HAP-1 (cell line): ENCODE data around the gene SMG1.
"Not testable (repeated sequence)": the region's sequence is repeated elsewhere in the genome, so short reads cannot be mapped to it uniquely, and the experiment has no call there.

Source experiments
- DNase-seq, 2 experiments: peaks; one replicate each; pipeline ENCODE4 v3.0.0-alpha.2; 2016 to 2020; ENCODE audit warnings: low spot score in 2 of 2
- H3K27me3 ChIP-seq: fragments of 250-450 bp; sonication (Bioruptor Pico); 2 replicates; pipeline ENCODE4 v1.5.1; 2020; ENCODE audit warnings: low read depth, mild to moderate bottlenecking, moderate library complexity
- H3K36me3 ChIP-seq: fragments of 250-450 bp; sonication (Bioruptor Pico); replicated peaks from 2 replicates; pipeline ENCODE4 v1.5.1; 2020; ENCODE audit warnings: mild to moderate bottlenecking
- H3K4me1 ChIP-seq: fragments of 250-450 bp; sonication (Bioruptor Pico); 2 replicates; pipeline ENCODE4 v1.5.1; 2020; ENCODE audit warnings: mild to moderate bottlenecking
- H3K4me3 ChIP-seq: fragments of 250-450 bp; sonication (Bioruptor Pico); 2 replicates; pipeline ENCODE4 v1.5.1; 2020; ENCODE audit warnings: mild to moderate bottlenecking, moderate library complexity
- H3K9me3 ChIP-seq: fragments of 250-450 bp; sonication (Bioruptor Pico); 2 replicates; pipeline ENCODE4 v1.5.1; 2020; ENCODE audit warnings: mild to moderate bottlenecking, moderate library complexity
- in situ Hi-C: fragments of 300-500 bp; cut with MboI; formaldehyde crosslinking; loops from 3 replicates; pipeline ENCODE4 v1.14.3; 2020; ENCODE audit warnings: low sequenced_read_pairs, inconsistent platforms, mixed read lengths

SMG1 gene

DNA sequence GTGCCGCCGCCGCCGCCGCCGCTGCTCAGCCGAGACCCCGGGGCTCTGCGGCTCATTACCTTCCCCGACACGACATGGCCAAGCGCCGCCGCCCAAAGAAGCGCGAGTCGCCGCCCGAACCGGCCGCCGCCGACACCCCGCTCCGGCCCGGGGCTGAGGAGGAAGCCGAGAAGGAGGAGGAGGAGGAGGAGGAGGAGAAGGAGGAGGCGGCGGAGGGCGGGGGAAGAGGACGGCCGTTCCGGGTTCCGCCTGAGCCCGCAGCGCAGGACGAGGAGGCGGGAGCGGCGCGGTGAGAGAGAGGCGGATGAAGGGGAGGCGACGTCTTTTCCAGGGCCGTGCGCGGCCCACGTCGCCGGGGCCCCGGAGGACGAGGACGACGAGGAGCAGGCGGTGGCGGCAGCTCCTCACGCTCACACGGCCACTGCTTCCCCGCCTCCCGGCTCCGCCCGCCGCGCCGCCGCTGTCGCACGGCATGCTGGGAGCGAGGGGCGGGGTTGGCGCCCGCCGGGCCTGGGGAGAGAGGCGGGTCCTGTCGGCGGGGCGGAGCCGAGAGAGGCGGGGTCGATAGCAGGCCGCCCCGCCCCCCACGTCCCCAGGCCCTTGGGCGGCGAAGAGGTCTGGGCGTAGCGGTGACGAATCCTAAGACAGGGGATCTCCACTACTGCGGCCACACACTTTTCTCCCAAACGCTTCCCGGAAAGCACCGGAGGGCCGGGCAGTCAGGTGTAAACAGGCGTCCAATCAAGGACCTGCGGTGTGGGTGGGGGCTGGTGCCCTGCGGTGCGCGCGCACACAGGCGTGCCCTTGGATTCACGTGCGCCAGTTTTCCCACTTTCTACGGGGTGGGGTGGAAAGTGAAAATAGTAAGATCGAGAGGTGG, at the start of gene SMG1:
Gene SMG1 (minus strand): TSS at position 423 of the 880 bp plus-strand sequence. CDS start 367 bp downstream, at position 56.
- peak; percentile 96 to 97 for DNase-seq
- H3K4me1 ChIP-seq = peaks cover 12% of the 10 kb centered on the region
- in situ Hi-C loops, H3K9me3 ChIP-seq, H3K36me3 ChIP-seq, H3K27me3 ChIP-seq: not testable (repeated sequence)
- peak within 1 kb of the TSS; percentile 85 for H3K4me3 ChIP-seq

DNA sequence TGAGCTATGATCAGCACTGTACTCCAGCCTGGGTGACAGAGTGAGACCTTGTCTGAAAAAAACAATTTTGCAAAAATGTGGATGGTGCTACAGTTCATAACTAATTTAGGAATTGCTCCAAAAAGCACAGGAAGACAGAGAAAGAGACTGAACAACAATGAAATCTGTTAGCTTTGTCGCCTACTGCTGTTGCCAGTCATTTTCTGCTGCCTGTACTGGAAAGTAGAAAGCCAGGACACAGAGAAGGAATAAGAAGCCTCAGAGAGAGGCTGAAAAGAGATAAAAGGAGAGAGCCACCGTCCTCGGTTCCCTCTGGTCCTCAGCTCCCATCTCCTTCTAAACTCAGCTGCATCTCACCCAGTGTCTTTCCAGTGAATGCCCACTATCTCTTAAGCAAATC, 48.9 kb upstream of the SMG1 start:
- H3K27me3 ChIP-seq = peaks cover 5% of the 10 kb centered on the region; the same call in 1 of the 2 replicates
- no peaks in the 10 kb centered on the region for H3K36me3 ChIP-seq
- no peaks in the 10 kb centered on the region for H3K4me1 ChIP-seq
- no peaks in the 10 kb centered on the region for H3K9me3 ChIP-seq
- in situ Hi-C loops = no loop called here
- no peak overlapping the region for H3K4me3 ChIP-seq
- DNase-seq = no peak

DNA sequence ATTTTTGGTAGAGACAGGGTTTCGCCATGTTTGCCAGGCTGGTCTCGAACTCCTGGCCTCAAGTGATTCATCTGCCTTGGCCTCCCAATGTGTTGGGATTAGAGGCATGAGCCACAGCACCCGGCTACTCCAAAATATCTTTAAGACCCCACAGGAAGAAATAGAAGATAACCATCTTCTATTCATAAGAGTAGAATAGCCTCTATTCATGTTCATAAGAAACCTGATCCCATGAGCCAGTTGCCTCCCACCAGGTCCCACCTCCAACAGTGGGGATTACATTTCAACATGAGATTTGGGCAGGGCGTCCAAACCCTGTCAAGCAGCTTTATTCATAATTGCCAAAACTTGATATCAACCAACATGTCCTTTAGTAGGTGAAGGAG, 43.6 kb upstream of the SMG1 start:
- peak; percentile 19 to 42 for DNase-seq
- Histone ChIP-seq H3K9me3 (no peaks in the 10 kb centered on the region), H3K27me3 (no peaks in the 10 kb centered on the region), H3K4me1 (peaks cover 9% of the 10 kb centered on the region), H3K36me3 (no peaks in the 10 kb centered on the region), H3K4me3 (no peak overlapping the region)
- in situ Hi-C loops = loop anchor here (5.0 kb wide), 1 partner anchor 168 kb away; the partner anchor contains the start of gene ARL6IP1

DNA sequence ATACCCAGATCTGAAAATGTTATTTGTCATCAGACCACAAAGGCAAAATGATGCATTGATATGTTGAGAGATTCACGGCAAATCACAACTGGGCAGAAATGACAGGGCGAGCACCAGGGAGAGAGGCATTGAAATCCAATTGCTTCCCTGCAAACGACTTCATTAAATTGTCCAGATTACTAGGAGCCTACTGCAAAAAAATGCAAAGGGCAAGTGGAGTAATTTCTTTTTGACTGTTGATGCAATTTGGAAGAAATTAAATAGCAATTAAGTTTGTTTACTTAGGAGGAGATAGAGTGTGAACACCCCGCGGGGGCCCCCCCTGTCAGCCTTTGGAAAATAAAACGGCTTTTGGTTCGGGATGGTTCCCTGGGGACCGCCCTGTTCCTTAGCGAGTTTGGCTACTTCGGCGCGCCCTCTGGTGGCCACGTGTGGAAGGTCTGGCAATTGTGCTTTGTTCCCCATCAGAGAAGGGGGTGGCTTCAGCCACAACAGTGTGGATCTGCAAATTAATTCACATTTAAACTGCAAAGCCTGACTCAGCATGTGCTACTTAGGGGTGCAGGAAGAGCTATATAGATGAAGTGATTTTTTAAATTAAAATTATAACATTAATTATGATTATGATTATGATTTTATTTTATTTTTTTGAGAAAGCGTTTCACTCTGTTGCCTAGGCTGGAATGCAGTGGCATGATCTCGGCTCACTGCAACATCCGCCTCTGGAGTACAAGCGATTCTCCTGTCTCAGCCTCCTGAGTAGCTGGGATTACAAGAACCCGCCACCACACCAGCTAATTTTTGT, 43.0 kb upstream of the SMG1 start:
- in situ Hi-C loops = loop anchor here (5.0 kb wide), 1 partner anchor 167 kb away; the partner anchor contains the start of gene ARL6IP1
- no peaks in the 10 kb centered on the region for H3K9me3 ChIP-seq

DNA sequence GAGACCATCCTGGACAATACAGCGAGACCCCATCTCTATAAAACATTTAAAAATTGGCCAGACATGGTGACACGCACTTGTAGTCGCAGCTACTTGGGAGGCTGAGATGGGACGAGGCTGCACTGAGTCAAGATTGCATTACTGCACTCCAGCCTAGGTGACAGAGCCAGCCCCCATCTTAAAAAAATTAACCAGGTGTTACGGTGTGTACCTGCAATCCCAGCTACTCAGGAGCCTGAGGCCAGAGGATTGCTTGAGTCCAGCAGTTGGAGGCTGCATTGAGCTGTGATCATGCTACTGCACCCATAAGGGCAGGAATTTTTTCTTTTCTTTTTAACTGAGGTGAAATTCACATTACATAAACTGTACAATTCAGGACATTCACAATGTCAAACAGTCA, 40.6 kb upstream of the SMG1 start:
- Histone ChIP-seq H3K4me1 (peaks cover 9% of the 10 kb centered on the region), H3K4me3 (no peak overlapping the region), H3K36me3 (no peaks in the 10 kb centered on the region), H3K9me3 (no peaks in the 10 kb centered on the region), H3K27me3 (no peaks in the 10 kb centered on the region)
- DNase-seq = no peak
- in situ Hi-C loops = loop anchor here (5.0 kb wide), 1 partner anchor 164 kb away; the partner anchor contains the start of gene ARL6IP1

More for the DNA sequence above, 43.0 kb upstream of the SMG1 start:
- DNase-seq = peak; percentile 80 to 95
- Histone ChIP-seq H3K4me1 (peaks cover 9% of the 10 kb centered on the region), H3K36me3 (no peaks in the 10 kb centered on the region), H3K27me3 (no peaks in the 10 kb centered on the region), H3K4me3 (peak overlapping the region; percentile 6; the same call in 1 of the 2 replicates)

DNA sequence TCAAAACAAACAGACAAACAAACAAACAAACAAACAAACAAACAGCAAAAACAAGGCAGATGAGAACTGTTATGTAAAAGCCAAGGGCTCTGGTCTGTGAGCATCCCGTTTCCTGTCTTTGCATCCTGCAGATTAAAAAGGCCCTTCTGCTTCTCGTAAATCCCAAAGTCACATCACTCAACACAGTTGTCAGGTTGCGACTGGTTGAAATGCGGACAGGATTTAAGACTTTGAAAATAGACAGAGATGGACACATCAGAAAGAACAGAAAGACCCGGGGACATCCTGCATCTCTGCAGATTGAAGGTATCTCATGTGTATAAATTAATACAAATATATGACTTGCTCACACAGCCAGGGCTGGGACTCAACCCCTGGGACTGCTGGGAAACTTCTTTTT, 39.3 kb upstream of the SMG1 start:
- no peaks in the 10 kb centered on the region for H3K27me3 ChIP-seq
- H3K9me3 ChIP-seq = no peaks in the 10 kb centered on the region
- no peaks in the 10 kb centered on the region for H3K36me3 ChIP-seq
- DNase-seq = no peak
- H3K4me1 ChIP-seq = peaks cover 9% of the 10 kb centered on the region
- no peak overlapping the region for H3K4me3 ChIP-seq
- in situ Hi-C loops = loop anchor here (5.0 kb wide), 1 partner anchor 163 kb away; the partner anchor contains the start of gene ARL6IP1

DNA sequence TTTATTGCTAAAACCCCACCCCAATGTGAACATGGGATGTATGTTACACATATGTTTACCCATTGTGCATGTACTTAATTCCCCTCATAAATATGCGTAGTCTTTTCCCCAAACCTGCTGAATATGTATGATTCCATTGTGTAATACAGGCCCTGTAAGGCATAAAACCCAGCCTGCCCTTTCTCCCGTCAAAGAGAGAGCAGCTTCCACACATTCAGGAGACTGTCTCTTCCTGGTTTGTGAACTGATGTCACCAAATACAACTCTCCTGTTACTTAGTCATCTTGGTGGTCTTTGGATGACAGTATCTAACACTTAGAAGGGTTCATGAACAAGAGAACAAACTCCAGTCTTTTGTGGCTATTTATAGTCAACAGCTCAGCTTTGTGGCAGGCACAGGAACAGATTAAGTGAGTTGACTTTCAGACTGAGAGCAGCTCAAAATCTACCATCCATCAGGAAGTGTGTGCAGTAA, 32.9 kb upstream of the SMG1 start:
- in situ Hi-C loops = no loop called here
- H3K9me3 ChIP-seq = no peaks in the 10 kb centered on the region
- no peaks in the 10 kb centered on the region for H3K36me3 ChIP-seq
- peak; percentile 56 for DNase-seq
- H3K4me3 ChIP-seq = no peak overlapping the region
- H3K27me3 ChIP-seq = no peaks in the 10 kb centered on the region
- H3K4me1 ChIP-seq = peaks cover 20% of the 10 kb centered on the region

DNA sequence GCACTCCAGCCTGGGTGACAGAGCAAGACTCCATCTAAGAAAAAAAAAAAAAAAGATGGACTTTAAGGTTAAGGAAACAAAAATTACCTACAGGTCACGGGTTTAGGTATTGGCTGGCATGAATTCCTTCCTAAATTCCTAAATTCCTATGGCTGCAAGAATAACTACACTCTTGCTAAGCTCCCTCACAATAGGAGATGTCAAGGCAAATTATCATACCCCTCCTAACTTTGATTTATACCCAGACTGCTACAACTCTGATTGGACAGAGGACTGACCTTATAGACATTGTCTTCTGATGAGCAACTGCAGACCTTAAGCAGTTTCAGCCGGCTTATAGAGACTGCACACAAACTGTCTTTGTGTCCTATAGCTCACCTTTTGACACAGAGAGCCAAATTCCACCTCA, 32.4 kb upstream of the SMG1 start:
- DNase-seq = peak; percentile 62 to 94
- in situ Hi-C loops = no loop called here
- H3K27me3 ChIP-seq = no peaks in the 10 kb centered on the region
- H3K4me3 ChIP-seq = no peak overlapping the region
- H3K9me3 ChIP-seq = no peaks in the 10 kb centered on the region
- no peaks in the 10 kb centered on the region for H3K36me3 ChIP-seq
- peaks cover 20% of the 10 kb centered on the region for H3K4me1 ChIP-seq

DNA sequence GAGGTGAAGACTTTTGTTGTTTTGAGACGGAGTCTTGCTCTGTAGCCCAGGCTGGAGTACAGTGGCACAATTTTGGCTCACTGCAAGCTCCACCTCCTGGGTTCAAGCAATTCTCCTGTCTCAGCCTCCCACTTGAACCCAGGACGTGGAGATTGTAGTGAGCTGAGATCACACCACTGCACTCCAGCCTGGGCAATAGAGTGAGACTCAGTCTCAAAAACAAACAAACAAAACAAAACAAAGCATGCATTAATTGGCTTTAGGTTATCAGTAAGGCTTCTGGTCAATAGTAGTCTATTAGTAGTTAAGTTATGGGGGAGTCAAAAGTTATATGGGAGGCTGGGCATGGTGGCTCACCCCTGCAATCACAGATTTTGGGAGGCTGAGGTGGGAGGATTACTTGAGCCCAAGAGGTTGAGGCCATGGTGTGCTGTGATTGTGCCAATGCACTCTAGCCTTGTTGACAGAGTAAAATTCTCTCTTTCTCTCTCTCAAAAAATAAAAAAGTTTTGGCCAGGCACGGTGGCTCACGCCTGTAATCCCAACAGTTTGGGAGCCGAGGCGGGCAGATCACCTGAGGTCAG, 30.5 kb upstream of the SMG1 start:
- H3K36me3 ChIP-seq, in situ Hi-C loops, H3K4me3 ChIP-seq, DNase-seq, H3K9me3 ChIP-seq, H3K27me3 ChIP-seq: not testable (repeated sequence)
- H3K4me1 ChIP-seq = peaks cover 20% of the 10 kb centered on the region

DNA sequence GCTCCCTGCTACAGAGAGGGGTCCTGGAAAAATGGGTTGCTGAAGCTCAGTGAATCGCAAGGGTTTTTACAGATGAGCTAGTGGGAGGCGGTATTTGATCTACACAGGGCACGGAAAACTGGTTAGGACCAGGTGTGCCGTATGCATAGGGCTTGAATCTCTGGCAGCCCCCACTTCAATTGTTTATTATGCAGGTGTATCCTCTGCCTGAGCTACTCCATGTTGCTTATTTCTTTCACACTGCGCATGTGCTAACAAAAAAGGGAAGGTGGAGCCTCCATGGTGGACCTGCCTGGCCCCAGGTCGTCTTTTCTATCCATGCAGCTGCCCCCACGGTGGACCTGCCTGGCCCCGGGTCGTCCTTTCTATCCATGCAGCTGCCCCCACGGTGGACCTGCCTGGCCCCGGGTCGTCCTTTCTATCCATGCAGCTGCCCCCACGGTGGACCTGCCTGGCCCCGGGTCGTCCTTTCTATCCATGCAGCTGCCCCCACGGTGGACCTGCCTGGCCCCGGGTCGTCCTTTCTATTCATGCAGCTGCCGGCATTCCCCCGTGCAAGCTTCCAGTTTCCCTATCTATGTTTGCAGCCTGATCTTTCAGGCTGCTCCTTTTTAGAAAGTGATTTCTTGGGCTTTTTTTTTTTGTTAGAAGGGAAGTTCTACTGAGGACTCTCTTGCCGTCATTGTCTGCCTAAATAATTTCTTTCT, 29.8 kb upstream of the SMG1 start:
- DNase-seq, H3K36me3 ChIP-seq, H3K9me3 ChIP-seq, in situ Hi-C loops, H3K4me3 ChIP-seq, H3K27me3 ChIP-seq: not testable (repeated sequence)
- H3K4me1 ChIP-seq = peaks cover 20% of the 10 kb centered on the region

DNA sequence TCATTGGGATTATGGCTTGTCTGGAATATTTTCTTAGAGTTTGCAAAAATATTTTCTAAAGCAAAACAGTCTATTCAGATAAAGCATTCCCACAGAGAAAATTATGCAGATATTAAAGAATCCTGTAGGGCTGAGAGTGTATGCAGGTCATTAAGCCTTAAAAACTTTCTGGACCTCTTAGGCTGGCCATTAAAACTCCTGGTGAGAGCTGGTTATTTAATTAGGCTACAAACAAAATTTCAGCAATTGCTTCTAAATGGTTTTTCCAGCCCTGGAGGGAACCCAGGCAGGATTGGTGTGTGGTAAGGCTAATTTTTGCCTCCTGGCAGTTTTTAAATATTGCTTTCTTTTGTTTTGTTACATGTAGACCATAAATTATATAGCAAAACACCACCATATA, 27.3 kb upstream of the SMG1 start:
- no peaks in the 10 kb centered on the region for H3K9me3 ChIP-seq
- peaks cover 8% of the 10 kb centered on the region for H3K4me1 ChIP-seq
- no peaks in the 10 kb centered on the region for H3K27me3 ChIP-seq
- H3K36me3 ChIP-seq = no peaks in the 10 kb centered on the region
- no peak overlapping the region for H3K4me3 ChIP-seq
- in situ Hi-C loops = no loop called here
- DNase-seq = no peak

DNA sequence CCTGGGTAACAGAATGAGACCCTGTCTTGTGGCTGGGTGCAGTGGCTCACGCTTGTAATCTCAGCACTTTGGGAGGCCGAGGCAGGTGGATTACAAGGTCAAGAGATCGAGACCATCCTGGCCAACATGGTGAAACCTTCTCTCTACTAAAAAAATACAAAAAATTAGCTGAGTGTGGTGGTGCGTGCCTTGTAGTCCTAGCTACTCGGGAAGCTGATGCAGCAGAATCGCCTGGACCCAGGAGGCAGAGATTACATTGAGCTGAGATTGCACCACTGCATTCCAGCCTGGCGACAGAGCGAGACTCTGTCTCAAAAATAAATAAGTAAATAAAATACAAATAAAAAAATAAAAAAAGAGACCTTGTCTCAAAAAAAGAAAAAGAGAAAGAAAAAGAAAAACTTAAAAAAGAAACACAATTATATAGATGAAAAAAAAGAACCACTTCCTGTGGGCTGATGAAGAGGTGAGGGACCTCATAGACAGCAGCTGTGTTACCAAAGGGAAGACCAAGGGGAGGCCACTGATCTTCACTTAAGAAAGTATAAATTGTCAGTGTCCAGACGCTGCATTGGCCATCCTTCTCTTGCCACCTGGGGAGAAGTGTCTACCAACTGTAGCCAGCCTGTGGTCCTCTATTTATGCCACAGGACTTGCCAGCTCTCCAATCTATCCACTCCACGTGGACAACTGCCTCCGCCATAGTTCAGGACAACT, 24.4 kb upstream of the SMG1 start:
- in situ Hi-C loops = no loop called here
- H3K4me1 ChIP-seq = peaks cover 9% of the 10 kb centered on the region
- H3K27me3 ChIP-seq = no peaks in the 10 kb centered on the region
- no peaks in the 10 kb centered on the region for H3K9me3 ChIP-seq
- DNase-seq = no peak
- H3K4me3 ChIP-seq = no peak overlapping the region
- no peaks in the 10 kb centered on the region for H3K36me3 ChIP-seq
